Measurements from ENCODE around the gene SYNGR1.

The SYNGR1 gene

GRCh38 chr22:39374191-39374590, 24.4 kb downstream of the SYNGR1 start:
- no peak for DNase-seq

GRCh38 chr22:39374801-39375200, 25.0 kb downstream of the SYNGR1 start:
- no peak for DNase-seq

- no peak for DNase-seq
Measured at GRCh38 chr22:39375646-39376045, 25.9 kb downstream of the SYNGR1 start.

DNA sequence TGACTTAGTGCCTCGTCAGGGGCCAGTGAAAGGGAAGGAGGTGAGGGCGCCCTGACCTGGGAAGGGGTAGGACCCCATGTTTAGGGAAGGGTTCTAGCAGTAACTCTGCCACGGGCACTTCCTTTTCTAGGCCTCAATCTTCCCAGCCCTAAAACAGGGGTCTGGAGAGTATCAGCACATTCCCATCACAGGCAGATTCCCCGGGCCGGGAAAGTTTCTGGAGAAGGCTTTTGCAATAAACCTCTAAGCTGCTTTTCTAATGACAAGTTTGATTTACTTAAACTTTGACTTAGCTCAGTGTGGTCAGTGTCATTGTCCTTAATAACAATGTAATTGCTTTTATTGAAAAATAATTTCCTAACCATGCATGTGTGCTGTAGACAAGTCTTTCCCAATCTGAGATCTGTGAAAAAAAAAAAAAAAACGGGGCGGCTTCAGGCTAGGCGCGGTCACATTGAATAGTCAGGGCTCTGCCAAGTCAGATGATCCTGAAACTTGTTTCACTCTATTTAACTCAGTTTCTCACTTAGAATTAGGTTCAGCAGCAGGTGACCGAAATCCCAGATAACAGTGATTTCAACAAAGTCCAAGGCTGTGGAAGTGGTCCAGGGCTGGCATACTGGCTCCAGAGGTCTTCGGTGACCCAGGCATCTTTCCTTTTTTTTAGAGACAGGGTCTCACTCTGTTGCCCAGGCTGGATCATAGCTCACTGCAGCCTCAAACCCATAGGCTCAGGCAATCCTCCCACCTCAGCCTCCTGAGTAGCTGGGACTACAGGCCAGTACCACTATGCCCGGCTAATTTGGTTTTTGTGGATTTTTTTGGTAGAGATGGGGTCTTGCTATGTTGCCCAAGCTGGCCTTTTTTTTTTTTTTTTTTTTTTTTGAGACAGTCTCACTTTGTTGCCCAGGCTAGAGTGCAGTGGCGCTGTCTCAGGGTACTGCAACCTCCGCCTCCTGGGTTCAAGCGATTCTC, 30.3 kb downstream of the SYNGR1 start:
- DNase-seq, result no peak

- DNase-seq, result no peak
Measured at GRCh38 chr22:39381009-39381755, 31.4 kb downstream of the SYNGR1 start.

DNA sequence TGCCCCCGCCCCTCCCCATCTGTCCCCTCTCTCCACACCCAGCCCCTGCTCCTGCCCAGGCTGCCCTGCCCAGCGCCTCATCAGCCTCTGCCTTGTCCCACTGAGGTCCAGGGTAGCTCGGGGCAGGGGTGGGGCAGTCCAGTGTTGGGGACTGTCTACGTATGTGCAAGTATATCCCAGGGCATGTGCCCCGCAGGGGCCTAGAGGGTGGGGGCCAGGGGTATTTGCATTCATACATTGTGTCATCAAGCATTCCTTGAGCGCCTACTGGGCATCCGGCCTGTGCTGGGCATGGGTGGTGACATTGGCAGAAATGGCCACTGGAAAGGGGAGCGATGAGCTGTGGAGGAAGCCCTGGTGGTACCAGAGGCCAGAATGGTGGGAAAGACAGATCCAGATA, 32.1 kb downstream of the SYNGR1 start:
- DNase-seq, result no peak

DNA sequence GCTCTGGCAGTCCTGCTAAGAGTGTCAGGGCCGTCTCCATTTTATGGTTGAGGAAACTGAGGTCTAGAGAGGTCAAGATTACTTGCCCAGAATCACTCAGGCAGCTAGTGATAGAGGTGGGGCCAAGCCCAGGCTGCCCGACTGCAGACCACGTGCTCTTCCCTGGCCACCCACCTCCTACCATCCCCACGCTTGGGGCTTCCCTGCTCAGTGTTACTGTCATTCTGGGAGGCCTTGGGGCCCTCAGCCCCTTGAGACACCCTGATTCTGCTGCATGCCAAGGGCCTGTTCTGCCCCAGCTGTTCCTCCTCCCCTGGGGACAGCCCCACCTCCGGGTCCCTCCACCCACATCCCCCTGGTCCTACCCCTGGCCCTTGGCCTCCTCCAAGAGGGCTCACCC, 32.6 kb downstream of the SYNGR1 start:
- DNase-seq, result no peak

DNA sequence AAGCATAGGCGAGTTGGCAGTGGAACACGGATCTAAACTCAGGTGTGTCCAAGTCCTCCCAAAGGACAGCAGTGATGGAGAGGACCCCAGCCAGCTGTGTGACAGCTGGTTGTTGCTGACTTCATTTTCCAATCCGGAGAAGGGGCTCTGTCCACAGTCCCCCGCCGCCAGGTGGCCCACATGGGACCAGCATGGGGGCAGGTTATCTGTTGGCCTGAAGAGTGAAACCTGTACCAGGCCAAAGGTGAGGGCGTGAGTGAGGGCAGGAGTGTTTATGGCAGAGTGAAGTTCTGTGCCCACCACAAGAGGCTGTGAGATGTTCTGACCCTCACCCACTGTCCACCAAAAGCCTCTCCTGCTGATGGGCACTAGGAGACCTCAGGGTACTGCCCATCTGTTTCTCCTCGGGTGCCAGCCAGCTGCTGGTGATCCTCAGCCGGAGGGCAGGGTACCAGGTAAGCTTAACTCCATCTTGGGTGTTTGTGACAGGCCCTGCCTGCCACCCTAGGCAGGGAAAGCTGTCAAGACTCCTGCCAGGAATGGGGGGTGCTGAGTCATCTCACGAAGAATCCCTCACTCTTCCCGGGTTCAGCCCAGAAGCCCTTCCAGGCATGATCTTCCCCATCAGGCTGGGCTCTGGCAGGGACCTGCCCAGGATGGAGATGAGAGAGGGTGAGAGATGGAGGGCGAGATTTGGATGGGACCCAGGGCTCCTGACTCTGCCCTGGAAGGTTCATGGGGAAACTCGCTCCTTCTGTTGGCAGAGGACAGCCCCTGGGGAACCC, 34.2 kb downstream of the SYNGR1 start:
- DNase-seq, result no peak

- no peak for DNase-seq
Measured at GRCh38 chr22:39384750-39385480, 35.1 kb downstream of the SYNGR1 start.

GRCh38 chr22:39388261-39389011, 38.6 kb downstream of the SYNGR1 start:
- peak; percentile 82 for DNase-seq

- DNase-seq, result no peak
Measured at GRCh38 chr22:39389420-39389819, 39.6 kb downstream of the SYNGR1 start.

GRCh38 chr22:39392341-39392948, 42.7 kb downstream of the SYNGR1 start:
- no peak for DNase-seq

- no peak for DNase-seq
Measured at GRCh38 chr22:39395936-39396796, 46.4 kb downstream of the SYNGR1 start.

GRCh38 chr22:39396797-39397195, 47.0 kb downstream of the SYNGR1 start:
- DNase-seq, result no peak

DNA sequence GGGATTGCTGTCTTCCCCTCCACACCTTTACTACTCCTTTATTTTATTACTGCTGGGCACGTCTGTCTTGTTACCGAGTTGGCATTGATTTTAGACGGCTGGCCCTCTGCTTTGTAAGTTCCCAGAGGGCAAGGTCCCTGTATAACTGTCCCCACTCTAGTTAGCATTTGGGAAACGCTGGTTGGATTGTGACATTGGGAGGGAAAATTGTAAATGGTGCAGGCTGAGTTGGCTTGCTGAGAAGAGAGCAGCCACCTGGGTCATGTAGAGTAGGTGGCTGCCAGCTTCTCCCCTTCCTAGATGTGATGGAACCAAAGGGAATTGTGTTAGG, 51.5 kb downstream of the SYNGR1 start:
- DNase-seq, result no peak

DNA sequence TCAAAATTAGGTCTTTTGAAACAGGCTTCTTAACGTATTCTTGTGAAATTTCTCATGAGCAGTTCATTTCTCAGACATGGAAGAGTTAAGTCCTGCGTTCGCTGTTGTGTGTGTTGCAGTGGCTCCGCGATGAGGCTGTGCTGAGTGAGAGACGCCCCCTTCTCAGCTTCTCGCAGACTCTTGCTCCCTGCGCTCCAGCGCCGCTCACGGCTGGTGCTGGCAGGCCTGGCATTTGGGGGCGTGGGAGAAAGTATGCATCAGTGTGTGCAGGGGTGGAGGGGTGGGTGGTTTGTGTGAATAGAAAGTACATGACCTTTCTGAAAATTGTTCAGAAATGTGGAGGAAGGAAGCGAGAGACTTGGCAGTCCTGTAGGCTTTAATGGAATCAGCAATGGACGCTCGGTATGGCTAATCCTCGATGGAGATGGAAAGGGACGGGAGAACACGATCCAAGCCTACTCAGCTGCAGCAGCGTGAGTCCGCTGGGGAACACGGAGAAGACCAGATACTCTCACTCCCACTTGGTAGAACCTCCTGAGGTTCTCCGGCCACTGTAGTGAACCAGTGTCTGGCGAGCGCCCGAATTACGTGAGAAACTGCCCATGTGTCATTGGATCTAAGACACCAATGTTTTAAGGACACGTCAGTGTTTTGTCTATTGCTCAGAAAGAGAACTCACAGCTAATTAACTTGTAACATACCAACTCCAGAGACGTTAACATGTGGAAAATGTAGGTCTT, 55.7 kb downstream of the SYNGR1 start:
- DNase-seq, result no peak

- no peak for DNase-seq
Measured at GRCh38 chr22:39408173-39408572, 58.4 kb downstream of the SYNGR1 start.

DNA sequence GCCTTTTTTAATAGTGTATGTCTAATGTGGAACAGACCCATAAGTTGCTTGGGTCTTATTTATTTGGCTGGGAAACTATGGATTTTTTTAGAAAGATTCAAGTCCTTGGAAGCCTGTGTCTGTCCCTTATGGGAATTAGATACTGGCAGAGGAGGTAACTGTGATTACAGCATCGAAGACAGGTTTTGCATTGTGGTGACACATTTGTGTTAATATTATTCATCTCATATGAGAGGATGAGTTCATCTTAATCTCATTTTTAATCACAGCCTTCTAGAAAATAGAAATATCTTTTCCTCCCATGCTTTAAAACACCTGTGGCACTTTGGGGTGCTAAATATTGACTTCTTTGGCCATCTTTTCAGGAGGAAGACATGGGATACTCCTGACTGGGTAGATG, 59.0 kb downstream of the SYNGR1 start:
- DNase-seq, result no peak

DNA sequence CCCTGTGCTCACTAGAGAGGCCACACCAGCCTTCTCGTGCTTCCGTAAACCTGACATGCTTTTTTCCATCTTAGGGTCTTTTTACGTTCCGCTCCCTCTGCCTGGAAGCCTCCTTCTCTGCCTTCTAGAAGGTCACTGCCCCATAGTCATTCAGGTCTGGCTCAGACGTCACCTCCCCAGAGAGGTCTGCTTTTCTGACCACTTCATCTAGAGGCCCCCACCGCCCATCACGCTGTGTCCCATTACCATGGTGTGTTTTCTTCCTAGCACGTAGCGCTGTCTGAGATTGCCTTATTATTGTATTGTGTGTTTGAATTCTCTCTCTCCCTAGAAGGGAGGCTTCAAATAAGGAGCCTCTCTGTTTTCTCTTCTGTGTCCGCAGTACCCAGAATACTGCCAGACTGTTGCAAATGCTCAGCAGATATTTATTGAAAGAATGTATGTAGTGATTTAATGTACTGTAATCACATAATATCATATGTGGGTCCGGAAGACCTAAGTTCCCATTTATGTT, 59.8 kb downstream of the SYNGR1 start:
- no peak for DNase-seq

Measured in activated effector memory CD4-positive, alpha-beta T cell treated with Interleukin-2 at 50 U/mL for 16 hours (primary cell).